Upper lobe of right lung (tissue), 1 donor: Measurements from ENCODE around the gene CDH4. TPM values are rescaled to one million over a fixed set of nuclear protein-coding genes. Genes with fewer than 3 reads are reported as not detected.
"Not testable (repeated sequence)": the region's sequence is repeated elsewhere in the genome, so short reads cannot be mapped to it uniquely, and the experiment has no call there.

Experiments
- ATAC-seq: fragments of 200-7000 bp; cut with Tn5 transposase; one replicate; pipeline ENCODE4 v1.9.1; 2020; ENCODE audit warnings: mild to moderate bottlenecking, moderate library complexity
- DNase-seq: peaks from one replicate; pipeline ENCODE4 v3.0.0-alpha.2; 2020
- H3K27ac ChIP-seq: fragments of 200-600 bp; one replicate; pipeline ENCODE4 v1.8.0; 2022
- H3K27me3 ChIP-seq: fragments of 200-600 bp; one replicate; pipeline ENCODE4 v1.8.0; 2022; ENCODE audit warnings: mild to moderate bottlenecking
- H3K36me3 ChIP-seq: fragments of 200-600 bp; one replicate; pipeline ENCODE4 v1.8.0; 2022
- H3K4me1 ChIP-seq: fragments of 200-600 bp; one replicate; pipeline ENCODE4 v1.8.0; 2022
- H3K4me3 ChIP-seq: fragments of 200-600 bp; one replicate; pipeline ENCODE4 v1.8.0; 2022; ENCODE audit warnings: mild to moderate bottlenecking
- H3K9me3 ChIP-seq: fragments of 200-600 bp; one replicate; pipeline ENCODE4 v1.8.0; 2022
- intact Hi-C: fragments of 100-400 bp; cut with DNase I; formaldehyde crosslinking; loops from one replicate; pipeline ENCODE4 v1.11.0; 2022
- total RNA-seq: library from RNA; stranded (reverse); fragmentation: NEBNext Ultra II Directional; extraction: Animal tissue kit (Norgen Biotek cat#: 25700); gene quantifications from one replicate; pipeline ENCODE4 v1.2.1, GENCODE V29; 2021
- TF ChIP-seq, protein P1 (sequence below): fragments of 200-600 bp; IDR thresholded peaks from one replicate; pipeline ENCODE4 v1.8.0; 2022; ENCODE audit warnings: antibody characterized with exemption
- donor health status: DM: no; HTN: yes; CAD: no; lungs with severe emphysema.

CDH4 gene
- total RNA-seq, 1 donor from 2014 or later: 0.23 TPM

DNA sequence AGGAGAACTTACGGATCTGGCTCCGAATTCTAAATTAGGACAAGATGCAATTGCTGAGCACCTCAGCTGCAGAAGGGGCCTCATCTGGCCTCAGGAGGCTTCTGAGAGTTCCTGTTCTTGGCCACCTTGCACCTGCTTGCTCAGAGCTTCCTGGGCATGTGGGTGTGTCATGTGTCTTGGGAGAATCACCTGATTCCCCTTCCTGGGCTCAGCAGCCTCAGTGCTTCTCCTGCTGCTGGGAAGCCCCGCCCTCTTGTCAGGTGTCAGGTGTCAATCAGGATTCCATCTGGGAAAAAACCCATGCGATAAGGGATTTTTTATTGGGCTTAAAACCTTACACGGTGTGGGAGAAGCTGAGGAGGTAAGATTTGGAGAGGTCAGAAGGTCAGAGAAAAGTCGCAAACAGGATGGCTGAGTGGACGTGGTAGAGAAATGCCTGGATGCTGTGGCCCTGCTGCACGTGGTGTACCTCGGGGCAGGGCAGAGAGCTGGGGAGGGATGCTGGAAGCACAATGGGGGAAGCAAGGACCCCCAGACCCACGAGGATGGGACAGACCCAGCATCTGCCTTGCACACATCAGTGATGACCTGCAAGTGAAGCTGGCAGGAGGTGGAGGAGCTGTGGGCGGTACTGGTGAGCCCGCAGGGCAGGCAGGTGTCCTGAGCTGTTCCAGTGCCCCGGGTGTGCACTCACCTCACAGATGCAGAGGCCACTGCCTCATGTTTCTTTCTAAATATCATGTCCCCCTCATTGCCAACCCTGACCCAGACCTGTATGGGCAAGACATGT is 170.8 kb downstream of the CDH4 start:
- DNase-seq: no peak
- ATAC-seq: no peak
- TF ChIP-seq, protein P1, sequence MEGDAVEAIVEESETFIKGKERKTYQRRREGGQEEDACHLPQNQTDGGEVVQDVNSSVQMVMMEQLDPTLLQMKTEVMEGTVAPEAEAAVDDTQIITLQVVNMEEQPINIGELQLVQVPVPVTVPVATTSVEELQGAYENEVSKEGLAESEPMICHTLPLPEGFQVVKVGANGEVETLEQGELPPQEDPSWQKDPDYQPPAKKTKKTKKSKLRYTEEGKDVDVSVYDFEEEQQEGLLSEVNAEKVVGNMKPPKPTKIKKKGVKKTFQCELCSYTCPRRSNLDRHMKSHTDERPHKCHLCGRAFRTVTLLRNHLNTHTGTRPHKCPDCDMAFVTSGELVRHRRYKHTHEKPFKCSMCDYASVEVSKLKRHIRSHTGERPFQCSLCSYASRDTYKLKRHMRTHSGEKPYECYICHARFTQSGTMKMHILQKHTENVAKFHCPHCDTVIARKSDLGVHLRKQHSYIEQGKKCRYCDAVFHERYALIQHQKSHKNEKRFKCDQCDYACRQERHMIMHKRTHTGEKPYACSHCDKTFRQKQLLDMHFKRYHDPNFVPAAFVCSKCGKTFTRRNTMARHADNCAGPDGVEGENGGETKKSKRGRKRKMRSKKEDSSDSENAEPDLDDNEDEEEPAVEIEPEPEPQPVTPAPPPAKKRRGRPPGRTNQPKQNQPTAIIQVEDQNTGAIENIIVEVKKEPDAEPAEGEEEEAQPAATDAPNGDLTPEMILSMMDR: no peak
- no peaks in the 10 kb centered on the region for H3K4me1 ChIP-seq
- H3K4me3 ChIP-seq: no peak overlapping the region
- no peak overlapping the region for H3K27ac ChIP-seq
- H3K36me3 ChIP-seq: no peaks in the 10 kb centered on the region
- intact Hi-C loops: no loop called here
- no peaks in the 10 kb centered on the region for H3K9me3 ChIP-seq
- no peaks in the 10 kb centered on the region for H3K27me3 ChIP-seq

DNA sequence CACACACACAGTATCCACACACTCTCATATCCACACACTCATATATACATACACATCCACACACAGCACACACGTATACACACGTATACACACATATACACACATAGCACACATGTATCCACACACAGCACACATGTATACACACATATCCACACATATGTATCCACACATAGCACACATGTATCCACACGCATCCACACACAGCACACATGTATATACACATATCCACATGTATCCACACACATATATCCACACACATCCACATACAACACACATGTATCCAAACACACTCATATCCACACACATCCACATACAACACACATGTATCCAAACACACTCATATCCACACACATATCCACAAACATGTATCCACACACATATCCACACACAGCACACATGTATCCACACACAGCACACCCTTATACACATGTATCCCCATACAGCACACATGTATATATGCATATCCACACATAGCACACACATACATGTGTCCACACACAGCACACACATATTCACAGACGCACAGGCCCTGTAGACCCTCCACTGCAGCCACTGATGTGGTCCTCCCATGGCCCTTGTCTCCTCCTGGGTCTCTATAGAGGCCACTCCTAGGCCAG is 172.1 kb downstream of the CDH4 start:
- Histone ChIP-seq H3K27ac (no peak overlapping the region), H3K4me3 (no peak overlapping the region), H3K9me3 (no peaks in the 10 kb centered on the region), H3K36me3 (no peaks in the 10 kb centered on the region), H3K27me3 (no peaks in the 10 kb centered on the region), H3K4me1 (no peaks in the 10 kb centered on the region)
- ATAC-seq (no peak), DNase-seq (no peak)
- TF ChIP-seq, protein P1: no peak
- intact Hi-C loops: no loop called here

DNA sequence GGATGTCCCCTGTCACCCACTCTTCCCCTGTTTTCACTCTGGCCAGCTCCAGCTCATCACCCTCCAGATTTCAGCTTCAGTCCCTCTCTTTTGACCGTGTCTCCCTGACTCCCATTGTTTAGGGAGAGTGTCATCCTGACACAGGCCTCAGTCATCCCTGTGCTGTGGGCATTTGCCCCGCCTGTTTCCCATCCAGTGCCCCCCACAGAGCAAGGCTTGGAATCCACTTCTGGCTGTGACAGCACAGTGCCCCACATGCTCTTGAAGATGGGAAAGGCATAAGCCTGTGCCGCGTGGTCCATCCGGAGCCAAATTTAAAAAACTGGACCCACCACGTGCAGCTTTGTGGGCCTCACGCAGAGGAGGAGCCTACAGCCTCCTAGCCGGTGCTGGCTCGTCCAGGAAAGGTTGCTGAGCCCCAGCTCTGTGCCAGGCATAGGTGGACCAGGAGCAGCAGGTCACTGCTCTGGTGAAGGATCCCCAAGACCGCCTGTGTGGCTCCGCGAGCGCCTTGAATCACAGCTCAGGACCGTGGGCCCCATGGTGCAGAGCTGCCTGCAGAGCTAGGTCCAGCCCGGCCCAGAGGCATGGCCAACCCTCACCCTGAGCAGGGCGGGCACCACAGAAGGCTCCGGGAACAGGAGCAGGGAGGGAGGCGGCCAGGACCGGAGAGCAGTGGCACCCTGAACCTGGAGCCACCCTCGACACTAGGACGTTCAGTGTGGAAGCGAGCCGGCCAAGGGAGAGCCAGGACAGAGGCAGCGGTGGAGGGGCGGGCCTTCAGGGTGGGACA is 172.8 kb downstream of the CDH4 start:
- Histone ChIP-seq H3K9me3 (no peaks in the 10 kb centered on the region), H3K4me3 (no peak overlapping the region), H3K4me1 (no peaks in the 10 kb centered on the region), H3K27me3 (no peaks in the 10 kb centered on the region), H3K27ac (no peak overlapping the region), H3K36me3 (no peaks in the 10 kb centered on the region)
- TF ChIP-seq, protein P1: no peak
- intact Hi-C loops: no loop called here
- ATAC-seq: no peak
- no peak for DNase-seq

DNA sequence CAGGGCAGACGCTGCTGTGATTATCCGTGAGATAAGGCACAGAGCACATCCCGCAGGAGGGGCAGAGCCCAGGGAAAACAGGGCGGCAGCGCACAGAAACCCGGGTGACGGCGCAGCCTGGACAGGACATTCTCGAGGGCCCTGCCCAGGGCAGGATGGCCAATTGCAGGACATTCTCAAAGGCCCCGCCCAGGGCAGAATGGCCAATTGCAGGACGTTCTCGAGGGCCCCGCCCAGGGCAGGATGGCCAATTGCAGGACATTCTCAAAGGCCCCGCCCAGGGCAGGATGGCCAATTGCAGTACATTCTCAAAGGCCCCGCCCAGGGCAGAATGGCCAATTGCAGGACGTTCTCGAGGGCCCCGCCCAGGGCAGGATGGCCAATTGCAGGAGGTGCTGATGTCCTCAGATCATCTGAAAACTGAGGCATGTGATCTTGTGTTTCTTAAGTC is 173.5 kb downstream of the CDH4 start:
- H3K9me3 ChIP-seq, intact Hi-C loops, DNase-seq, H3K27ac ChIP-seq, H3K4me3 ChIP-seq, H3K4me1 ChIP-seq, H3K27me3 ChIP-seq, ATAC-seq, H3K36me3 ChIP-seq: not testable (repeated sequence)

DNA sequence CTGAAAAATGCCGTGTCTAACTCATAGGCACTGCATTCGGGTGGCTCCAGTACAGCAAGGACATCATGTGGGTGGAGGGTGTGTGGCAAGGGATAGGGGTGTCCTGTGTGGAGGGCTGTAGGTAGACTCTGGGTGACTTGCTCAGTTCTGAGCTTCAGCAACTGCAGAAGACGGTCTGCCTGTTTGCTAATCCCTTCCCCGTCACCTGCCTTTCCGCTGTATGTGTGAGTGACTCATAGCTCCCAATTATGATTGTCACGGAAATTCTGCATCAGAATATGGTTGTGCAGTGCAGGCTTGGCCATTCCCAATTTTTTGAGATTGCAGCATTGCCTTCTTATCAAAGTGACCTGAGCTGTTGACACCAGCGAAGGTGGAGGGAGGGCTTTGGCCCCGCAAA is 174.3 kb downstream of the CDH4 start:
- ATAC-seq: no peak
- Histone ChIP-seq H3K4me1 (no peaks in the 10 kb centered on the region), H3K27me3 (no peaks in the 10 kb centered on the region), H3K9me3 (no peaks in the 10 kb centered on the region), H3K27ac (no peak overlapping the region), H3K36me3 (no peaks in the 10 kb centered on the region), H3K4me3 (no peak overlapping the region)
- DNase-seq: no peak
- intact Hi-C loops: no loop called here
- TF ChIP-seq, protein P1: no peak
